ENCODE data around the gene FBXO44. TPM values are rescaled to one million over a fixed set of nuclear protein-coding genes. Genes with fewer than 3 reads are reported as not detected.

Gene FBXO44
- total and polyA plus RNA-seq, 10 of the 15 experiments (the other 5 are each of a cell fraction or from before 2014, with no cell fraction given): 0.77 to 22.4 (median 8.2) TPM

GRCh38 chr1:11701551-11701961 is 46.9 kb downstream of the FBXO44 start:
- H4K20me1 ChIP-seq (ENCODE audit: control insufficient read depth, insufficient read depth): no peaks in the 10 kb centered on the region
- TF ChIP-seq KDM1A (IDR thresholded peaks at IDR 0.05; ENCODE audit: borderline replicate concordance) (no peak), IKZF1 (conservative IDR thresholded peaks at IDR 0.05) (no peak), MXI1 (IDR thresholded peaks at IDR 0.05; ENCODE audit: low read depth, low read length) (no peak), SUPT20H (IDR thresholded peaks at IDR 0.05; ENCODE audit: borderline replicate concordance, control insufficient read depth, low read depth, low read length) (no peak), E2F4 (IDR thresholded peaks at IDR 0.05; ENCODE audit: low read depth, low read length) (no peak), TARDBP (IDR thresholded peaks at IDR 0.05; ENCODE audit: borderline replicate concordance) (no peak), NFXL1 (IDR thresholded peaks at IDR 0.05; ENCODE audit: borderline replicate concordance) (no peak), SIN3A (IDR thresholded peaks at IDR 0.05; ENCODE audit: low read depth, low read length) (no peak), NKRF (conservative IDR thresholded peaks at IDR 0.05) (no peak), ZNF687 (IDR thresholded peaks at IDR 0.05) (no peak), CHD2 (IDR thresholded peaks at IDR 0.05; ENCODE audit: borderline replicate concordance, low read depth, low read length) (no peak), NR2C2 (IDR thresholded peaks at IDR 0.05; ENCODE audit: borderline replicate concordance, control insufficient read depth, insufficient read length, low read depth) (no peak), MAX (IDR thresholded peaks at IDR 0.05; ENCODE audit: low read depth, low read length) (no peak), KAT2A (conservative IDR thresholded peaks at IDR 0.05; ENCODE audit: control insufficient read depth, low read depth, low read length) (no peak), FOXK2 (IDR thresholded peaks at IDR 0.05) (no peak), EZH2 (IDR thresholded peaks at IDR 0.05; ENCODE audit: borderline replicate concordance, control insufficient read depth, low read depth, low read length) (no peak), SP1 (IDR thresholded peaks at IDR 0.05; ENCODE audit: low read depth, low read length) (no peak), RFX5 (IDR thresholded peaks at IDR 0.05; ENCODE audit: low read depth, low read length) (no peak), CREM (IDR thresholded peaks at IDR 0.05; ENCODE audit: low read depth) (no peak)
- no peak overlapping the region for H3K27ac ChIP-seq (ENCODE audit: control insufficient read depth, insufficient read depth)
- DNase-seq (ENCODE audit: low read depth, low spot score): no peak
- no peaks in the 10 kb centered on the region for H3K36me3 ChIP-seq (ENCODE audit: control insufficient read depth in 2 of 2, insufficient read depth in 2 of 2, low read length in 1 of 2)
- no peak overlapping the region for H3K4me2 ChIP-seq (ENCODE audit: control insufficient read depth, insufficient read depth)
- ChIA-PET CTCF (no interaction called here), RAD21 (ENCODE audit: unreplicated experiment) (no interaction called here), SMC1A (ENCODE audit: uncharacterized antibody, unreplicated experiment) (no interaction called here), POLR2A (no interaction called here)
- H2AFZ ChIP-seq (ENCODE audit: control insufficient read depth, low read depth, low read length): no peak overlapping the region
- no peaks in the 10 kb centered on the region for H3K4me1 ChIP-seq (ENCODE audit: control insufficient read depth, insufficient read depth, low read length)
- no TSS peak for BruUV-seq (replicated peaks)
- H3K27me3 ChIP-seq (replicated peaks in 1 of 2; ENCODE audit: control insufficient read depth in 2 of 2, insufficient read depth in 2 of 2, low read length in 1 of 2): peaks cover 2 to 7% of the 10 kb centered on the region in 2 experiments
- no peak overlapping the region for H3K4me3 ChIP-seq
- intact Hi-C loops (cut with micrococcal nuclease; ENCODE audit: unreplicated experiment): no loop called here
- ATAC-seq: no peak
- no peaks in the 10 kb centered on the region for H3K79me2 ChIP-seq (ENCODE audit: control insufficient read depth, insufficient read depth, low read length)
- no peak overlapping the region for H3K9ac ChIP-seq (ENCODE audit: control insufficient read depth, insufficient read depth, low read length)
- in situ Hi-C loops (cut with MboI): no loop called here
- 59% methylated on average over 15 of the region's 15 CpGs for WGBS (ENCODE audit: insufficient coverage, insufficient replicate concordance, low lambda C conversion rate, missing lambda C conversion rate)
- FAIRE-seq: no peak
- H3K9me3 ChIP-seq (replicated peaks; ENCODE audit: control insufficient read depth, insufficient read depth, low read length): no peaks in the 10 kb centered on the region

All from GM12878 (cell line).